Smooth muscle cell (in vitro differentiated cells): ENCODE data around the gene MRO. TPM values are rescaled to one million over a fixed set of nuclear protein-coding genes. Genes with fewer than 3 reads are reported as not detected.

Source experiments
- DNase-seq: peaks from one replicate; lab custom pipeline; 2025; ENCODE audit not compliant: unreplicated experiment; lab: John Stamatoyannopoulos, UW
- H2AFZ ChIP-seq: fragments of 200-600 bp; sonication (generic); 2 replicates; pipeline ENCODE4 v1.6.0; 2016; ENCODE audit warnings: antibody characterized with exemption, low read depth, mild to moderate bottlenecking
- H3F3A ChIP-seq: fragments of 200-600 bp; sonication (generic); 2 replicates; pipeline ENCODE4 v1.6.0; 2017; ENCODE audit warnings: antibody characterized with exemption, low read depth
- H3K27ac ChIP-seq: fragments of 200-600 bp; sonication (generic); 2 replicates; pipeline ENCODE4 v1.5.1; 2016; ENCODE audit warnings: low read depth, mild to moderate bottlenecking
- H3K27me3 ChIP-seq: fragments of 200-600 bp; sonication (generic); 2 replicates; pipeline ENCODE4 v1.6.1; 2016; ENCODE audit warnings: low read depth, mild to moderate bottlenecking
- H3K36me3 ChIP-seq: fragments of 200-600 bp; sonication (generic); 2 replicates; pipeline ENCODE4 v1.5.1; 2016; ENCODE audit warnings: low read depth
- H3K4me1 ChIP-seq: fragments of 200-600 bp; sonication (generic); 2 replicates; pipeline ENCODE4 v1.5.1; 2016; ENCODE audit warnings: low read depth
- H3K4me2 ChIP-seq: fragments of 200-600 bp; sonication (generic); 2 replicates; pipeline ENCODE4 v1.6.0; 2016; ENCODE audit warnings: mild to moderate bottlenecking
- H3K4me3 ChIP-seq: fragments of 200-600 bp; sonication (generic); 2 replicates; pipeline ENCODE4 v1.5.1; 2016; ENCODE audit warnings: mild to moderate bottlenecking
- H3K79me2 ChIP-seq: fragments of 200-600 bp; sonication (generic); 2 replicates; pipeline ENCODE4 v1.6.0; 2016; ENCODE audit warnings: low read depth, mild to moderate bottlenecking
- H3K9ac ChIP-seq: fragments of 200-600 bp; sonication (generic); 2 replicates; pipeline ENCODE4 v1.6.0; 2016; ENCODE audit warnings: low read depth
- H3K9me3 ChIP-seq: fragments of 200-600 bp; sonication (generic); replicated peaks from 2 replicates; pipeline ENCODE4 v1.5.1; 2016; ENCODE audit warnings: low read depth
- H4K20me1 ChIP-seq: fragments of 200-600 bp; sonication (generic); 2 replicates; pipeline ENCODE4 v1.6.0; 2016; ENCODE audit warnings: low read depth
- CTCF ChIP-seq: fragments of 200-600 bp; sonication (generic); IDR thresholded peaks from 2 replicates; pipeline ENCODE4 v1.5.1; 2017; ENCODE audit warnings: borderline replicate concordance, mild to moderate bottlenecking, antibody characterized with exemption; ENCODE audit not compliant: insufficient read depth, poor library complexity, severe bottlenecking
- WGBS: methylation state at CpG from one replicate; pipeline ENCODE4 v1.1.7; 2016; ENCODE audit warnings: low lambda C conversion rate; 5-methylcytosine and 5-hydroxymethylcytosine counted together
- polyA plus RNA-seq: library from polyadenylated mRNA; unstranded; fragments of >200 nt; fragmentation: Nextera tagmentation; extraction: Ambion mirVana; gene quantifications from 2 replicates; pipeline ENCODE4 v1.2.1, GENCODE V29; 2016
- total RNA-seq: library from RNA; depleted of rRNA; stranded (reverse); fragments of >200 nt; gene quantifications from 2 replicates; pipeline ENCODE4 v1.2.3, GENCODE V29; 2014

Gene MRO
- total and polyA plus RNA-seq, 2 experiments from 2014 or later: not detected

- Histone ChIP-seq H3K27ac (no peak overlapping the region), H4K20me1 (no peaks in the 10 kb centered on the region), H3K4me1 (no peaks in the 10 kb centered on the region), H3K79me2 (no peaks in the 10 kb centered on the region), H3K27me3 (no peaks in the 10 kb centered on the region), H3K4me2 (no peak overlapping the region), H3F3A (peaks cover 3% of the 10 kb centered on the region), H3K9me3 (no peaks in the 10 kb centered on the region), H2AFZ (no peak overlapping the region), H3K36me3 (no peaks in the 10 kb centered on the region), H3K9ac (no peak overlapping the region), H3K4me3 (no peak overlapping the region)
- WGBS: 92% methylated on average over 13 of the region's 13 CpGs
- no peak for DNase-seq
- no peak for TF ChIP-seq CTCF
Observed at GRCh38 chr18:50855976-50856757, 36.4 kb upstream of the MRO start.

GRCh38 chr18:50853863-50854271, 34.1 kb upstream of the MRO start:
- no peak for TF ChIP-seq CTCF
- peaks cover 3% of the 10 kb centered on the region for H3F3A ChIP-seq
- no peaks in the 10 kb centered on the region for H3K36me3 ChIP-seq
- peak overlapping the region; percentile 42 for H3K9ac ChIP-seq
- H3K4me3 ChIP-seq: no peak overlapping the region
- H3K9me3 ChIP-seq: no peaks in the 10 kb centered on the region
- H3K27ac ChIP-seq: peak overlapping the region; percentile 88
- WGBS: 20% methylated on average over 6 of the region's 6 CpGs
- DNase-seq: peak; percentile 1
- H3K4me1 ChIP-seq: no peaks in the 10 kb centered on the region
- H4K20me1 ChIP-seq: no peaks in the 10 kb centered on the region
- no peaks in the 10 kb centered on the region for H3K79me2 ChIP-seq
- peak overlapping the region; percentile 20 for H2AFZ ChIP-seq
- H3K27me3 ChIP-seq: no peaks in the 10 kb centered on the region
- H3K4me2 ChIP-seq: peak overlapping the region; percentile 53

- H3K79me2 ChIP-seq: no peaks in the 10 kb centered on the region
- no peak overlapping the region for H2AFZ ChIP-seq
- no peaks in the 10 kb centered on the region for H3K27me3 ChIP-seq
- no peaks in the 10 kb centered on the region for H4K20me1 ChIP-seq
- H3K9me3 ChIP-seq: no peaks in the 10 kb centered on the region
- no peak overlapping the region for H3K9ac ChIP-seq
- no peak for TF ChIP-seq CTCF
- 94% methylated on average over 3 of the region's 5 CpGs for WGBS
- no peak for DNase-seq
- no peak overlapping the region for H3K27ac ChIP-seq
- H3F3A ChIP-seq: peaks cover 7% of the 10 kb centered on the region
- no peaks in the 10 kb centered on the region for H3K36me3 ChIP-seq
- no peaks in the 10 kb centered on the region for H3K4me1 ChIP-seq
- no peak overlapping the region for H3K4me2 ChIP-seq
- no peak overlapping the region for H3K4me3 ChIP-seq
Observed at GRCh38 chr18:50850307-50851065, 30.7 kb upstream of the MRO start.
